ENCODE measurements around the gene PDGFB. TPM values are rescaled to one million over a fixed set of nuclear protein-coding genes. Genes with fewer than 3 reads are reported as not detected.

The PDGFB gene
- total RNA-seq, 2 experiments from 2014 or later: 11.7 to 13.3 TPM

DNA sequence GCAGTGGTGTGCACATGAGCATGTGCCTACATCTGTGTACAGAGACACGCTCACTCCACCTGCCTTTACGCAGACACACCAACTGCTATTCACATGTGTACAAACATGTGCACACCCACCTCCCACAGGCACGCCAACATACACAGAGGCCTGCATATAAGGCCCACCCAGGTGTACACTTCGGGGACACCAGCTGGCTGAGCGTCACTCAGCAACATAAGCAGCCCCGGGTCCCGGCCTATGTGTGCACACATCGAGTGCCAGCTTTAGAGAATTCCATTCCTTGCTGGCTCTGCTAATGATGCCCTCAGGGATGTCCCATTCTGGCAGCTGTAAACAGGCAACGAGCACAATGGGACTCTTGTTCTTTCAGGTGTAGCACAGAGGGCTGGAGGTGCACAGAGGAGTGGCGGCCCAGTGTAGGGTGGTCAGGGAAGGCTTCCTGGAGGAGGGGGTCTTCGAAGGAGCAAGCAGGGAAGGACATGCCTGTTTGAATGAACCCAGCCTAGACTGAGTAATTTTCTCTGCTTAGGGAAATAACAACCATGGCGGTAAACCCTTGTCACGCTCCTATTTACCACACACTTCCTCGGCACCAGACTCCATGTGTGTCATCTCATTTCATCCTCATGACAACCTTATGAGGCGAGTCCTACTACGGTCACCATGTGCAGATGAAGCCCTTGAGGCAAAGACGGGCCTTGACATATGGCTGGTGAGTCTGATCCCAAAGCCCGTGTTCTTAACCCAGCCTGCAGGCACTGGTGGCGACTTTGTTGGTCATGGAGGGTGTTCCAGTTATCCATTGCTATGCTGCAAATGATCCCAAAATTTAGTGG lies 39.6 kb upstream of the PDGFB start:
- peaks cover 8% of the 10 kb centered on the region for H3K9me3 Mint-ChIP-seq
- CTCF ChIA-PET: no interaction called here
- H3K36me3 Mint-ChIP-seq: peaks cover 3% of the 10 kb centered on the region
- peaks cover 3% of the 10 kb centered on the region for H3K4me1 Mint-ChIP-seq (ENCODE audit: low read depth)
- intact Hi-C loops (cut with micrococcal nuclease): no loop called here
- no peak for DNase-seq
- POLR2A ChIA-PET: no interaction called here
- peaks cover 2% of the 10 kb centered on the region for H3K27me3 Mint-ChIP-seq
- H3K4me3 Mint-ChIP-seq: no peak overlapping the region
- no peak overlapping the region for H3K27ac Mint-ChIP-seq

DNA sequence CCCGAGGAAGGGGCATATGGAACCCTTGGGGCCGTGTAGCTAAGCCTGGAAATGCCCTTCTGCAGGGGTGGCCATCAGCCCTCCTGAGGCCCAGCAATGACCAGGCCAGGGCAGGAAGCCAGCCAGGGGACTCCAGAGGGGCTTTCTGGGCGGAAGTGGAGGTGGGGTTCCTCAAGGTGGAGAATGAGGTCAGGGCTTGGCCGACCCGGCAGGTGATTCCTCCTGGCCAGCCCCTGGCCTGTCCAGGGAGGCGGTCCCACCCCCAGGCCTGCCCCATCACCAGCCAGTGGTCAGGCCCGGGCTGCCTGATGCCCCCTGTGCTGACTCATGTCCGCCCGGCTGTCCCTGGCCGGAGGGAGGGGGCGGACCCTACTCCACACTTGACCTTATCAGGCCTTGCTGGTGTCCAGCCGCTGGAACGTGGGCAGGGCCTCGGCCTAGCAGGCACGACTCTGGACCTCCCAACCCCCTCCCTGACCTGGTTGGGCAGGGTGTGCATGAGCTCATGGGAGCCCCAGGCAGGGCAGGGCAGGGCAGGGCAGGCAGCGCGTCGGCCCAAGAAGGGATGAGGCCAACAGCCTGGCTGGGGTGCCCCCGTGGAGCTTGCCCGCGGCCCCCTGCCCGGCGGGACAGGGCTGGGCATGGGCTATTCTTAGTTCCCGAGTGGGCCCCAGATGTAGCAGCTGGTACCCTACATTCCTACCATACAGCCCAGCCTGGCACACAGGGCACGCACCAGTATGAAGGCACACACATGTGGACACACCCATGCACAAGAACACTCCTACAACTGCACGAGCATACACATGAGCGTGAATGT lies 38.8 kb upstream of the PDGFB start:
- peaks cover 8% of the 10 kb centered on the region for H3K9me3 Mint-ChIP-seq
- no peak for DNase-seq
- H3K27ac Mint-ChIP-seq: no peak overlapping the region
- peaks cover 4% of the 10 kb centered on the region for H3K27me3 Mint-ChIP-seq
- CTCF ChIA-PET: interaction anchor here (1.2 kb wide), 1 partner anchor 113 kb away, joined by 3 read pairs; no protein-coding TSS in a partner anchor
- no peak overlapping the region for H3K4me3 Mint-ChIP-seq
- POLR2A ChIA-PET: no interaction called here
- intact Hi-C loops (cut with micrococcal nuclease): no loop called here
- peaks cover 3% of the 10 kb centered on the region for H3K36me3 Mint-ChIP-seq
- H3K4me1 Mint-ChIP-seq (ENCODE audit: low read depth): peaks cover 3% of the 10 kb centered on the region

- intact Hi-C loops (cut with micrococcal nuclease): no loop called here
- no peak overlapping the region for H3K4me3 Mint-ChIP-seq
- peaks cover 3% of the 10 kb centered on the region for H3K4me1 Mint-ChIP-seq (ENCODE audit: low read depth)
- CTCF ChIA-PET: interaction anchor here (1.2 kb wide), 1 partner anchor 112 kb away, joined by 3 read pairs; no protein-coding TSS in a partner anchor
- POLR2A ChIA-PET: no interaction called here
- peak; percentile 24 for DNase-seq
- H3K9me3 Mint-ChIP-seq: peaks cover 8% of the 10 kb centered on the region
- peaks cover 3% of the 10 kb centered on the region for H3K36me3 Mint-ChIP-seq
- H3K27me3 Mint-ChIP-seq: peaks cover 4% of the 10 kb centered on the region
- no peak overlapping the region for H3K27ac Mint-ChIP-seq
Observed at GRCh38 chr22:39282645-39283321, 38.0 kb upstream of the PDGFB start.

GRCh38 chr22:39281126-39281525 lies 36.3 kb upstream of the PDGFB start:
- Mint-ChIP-seq H3K9me3 (peaks cover 13% of the 10 kb centered on the region), H3K27ac (no peak overlapping the region), H3K27me3 (peaks cover 8% of the 10 kb centered on the region), H3K4me1 (ENCODE audit: low read depth) (no peaks in the 10 kb centered on the region), H3K36me3 (peaks cover 3% of the 10 kb centered on the region), H3K4me3 (no peak overlapping the region)
- ChIA-PET POLR2A (no interaction called here), CTCF (no interaction called here)
- intact Hi-C loops (cut with micrococcal nuclease): no loop called here
- no peak for DNase-seq

DNA sequence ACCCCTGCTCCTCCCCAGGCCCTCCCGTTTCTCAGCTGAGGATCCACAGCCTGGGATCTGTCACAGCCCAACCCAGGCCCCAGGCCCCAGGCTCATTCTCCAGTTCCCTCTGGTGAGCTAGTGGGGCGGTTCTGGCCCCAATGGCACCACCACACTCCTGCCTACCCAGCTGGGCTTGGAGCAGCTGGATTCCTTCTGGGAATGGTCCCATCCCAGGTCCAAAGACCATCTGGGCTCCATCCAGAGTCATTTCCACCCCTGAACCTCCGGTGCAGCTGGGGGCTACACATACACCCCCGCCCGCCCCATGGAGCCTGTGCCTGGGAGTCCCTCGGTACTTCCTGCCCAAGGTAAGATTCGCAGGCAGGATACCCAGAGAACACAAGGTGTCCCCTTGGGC lies 35.5 kb upstream of the PDGFB start:
- H3K27me3 Mint-ChIP-seq: peaks cover 9% of the 10 kb centered on the region
- CTCF ChIA-PET: interaction anchor here (0.6 kb wide), 1 partner anchor 69 kb away, joined by 3 read pairs; no protein-coding TSS in a partner anchor

GRCh38 chr22:39279170-39279850 lies 34.5 kb upstream of the PDGFB start:
- CTCF ChIA-PET: interaction anchor here (0.6 to 1.6 kb wide), 3 partner anchors 27 to 108 kb away, joined by 3 to 5 read pairs (median 5); no protein-coding TSS in a partner anchor
- Mint-ChIP-seq H3K27ac (no peak overlapping the region), H3K4me3 (no peak overlapping the region), H3K36me3 (no peaks in the 10 kb centered on the region), H3K4me1 (ENCODE audit: low read depth) (no peaks in the 10 kb centered on the region), H3K9me3 (peaks cover 5% of the 10 kb centered on the region), H3K27me3 (peaks cover 9% of the 10 kb centered on the region)
- POLR2A ChIA-PET: no interaction called here
- intact Hi-C loops (cut with micrococcal nuclease): no loop called here
- DNase-seq: no peak

More for the DNA sequence above, 35.5 kb upstream of the PDGFB start:
- Mint-ChIP-seq H3K4me3 (no peak overlapping the region), H3K36me3 (no peaks in the 10 kb centered on the region), H3K9me3 (peaks cover 12% of the 10 kb centered on the region), H3K27ac (no peak overlapping the region), H3K4me1 (ENCODE audit: low read depth) (no peaks in the 10 kb centered on the region)
- intact Hi-C loops (cut with micrococcal nuclease): no loop called here
- POLR2A ChIA-PET: no interaction called here
- no peak for DNase-seq

DNA sequence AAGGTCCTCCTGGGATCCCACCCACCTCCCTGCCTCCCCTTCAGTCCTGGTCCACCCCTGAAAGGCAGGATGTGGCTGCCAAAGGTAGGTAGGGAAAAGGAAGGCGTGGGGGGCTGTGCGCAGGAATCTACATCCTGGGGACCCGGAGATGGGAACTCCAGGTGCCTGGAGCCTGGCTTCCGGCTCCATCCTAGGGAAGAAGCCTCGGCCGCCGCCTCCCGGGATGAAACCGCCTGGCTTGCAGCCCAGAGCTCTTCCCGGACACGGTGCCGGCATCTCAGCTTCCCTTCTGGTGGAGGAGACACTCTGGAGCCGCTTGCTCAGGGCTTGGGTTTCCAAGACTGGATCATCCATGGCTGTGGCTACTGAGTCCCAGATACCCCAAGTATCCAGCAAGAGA lies 33.3 kb upstream of the PDGFB start:
- H3K36me3 Mint-ChIP-seq: no peaks in the 10 kb centered on the region
- CTCF ChIA-PET: interaction anchor here (1.3 to 1.6 kb wide), 2 partner anchors 29 to 107 kb away, joined by 5 read pairs; no protein-coding TSS in a partner anchor
- H3K4me1 Mint-ChIP-seq (ENCODE audit: low read depth): no peaks in the 10 kb centered on the region
- peaks cover 5% of the 10 kb centered on the region for H3K9me3 Mint-ChIP-seq
- intact Hi-C loops (cut with micrococcal nuclease): no loop called here
- DNase-seq: no peak
- H3K27ac Mint-ChIP-seq: no peak overlapping the region
- H3K27me3 Mint-ChIP-seq: peaks cover 9% of the 10 kb centered on the region
- no peak overlapping the region for H3K4me3 Mint-ChIP-seq
- POLR2A ChIA-PET: no interaction called here

DNA sequence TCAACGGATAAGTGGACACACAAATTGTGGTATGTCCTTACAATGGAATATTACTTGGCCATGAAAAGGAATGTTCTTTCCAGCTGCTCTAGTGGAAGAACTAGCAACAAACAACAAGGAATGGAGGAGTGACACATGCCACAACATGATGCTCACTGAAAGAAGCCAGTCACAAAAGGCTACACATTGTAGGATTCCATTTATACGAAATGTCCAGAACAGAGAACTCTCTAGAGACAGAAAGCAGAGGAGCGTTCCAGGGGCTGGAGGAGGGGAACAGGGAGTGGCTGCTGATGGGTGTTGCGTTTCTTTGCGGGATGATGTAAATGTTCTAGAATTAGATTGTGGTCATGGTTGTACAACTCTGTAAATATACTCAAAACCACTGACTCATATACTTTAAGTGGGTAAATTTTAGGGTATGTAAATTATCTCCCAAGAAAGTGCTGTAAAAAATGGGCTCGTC lies 32.4 kb upstream of the PDGFB start:
- ChIA-PET CTCF (interaction anchor here (1.3 kb wide), 1 partner anchor 106 kb away, joined by 3 read pairs; no protein-coding TSS in a partner anchor), POLR2A (no interaction called here)
- Mint-ChIP-seq H3K27me3 (peaks cover 9% of the 10 kb centered on the region), H3K27ac (no peak overlapping the region), H3K9me3 (peaks cover 5% of the 10 kb centered on the region), H3K4me1 (ENCODE audit: low read depth) (no peaks in the 10 kb centered on the region), H3K36me3 (no peaks in the 10 kb centered on the region), H3K4me3 (no peak overlapping the region)
- intact Hi-C loops (cut with micrococcal nuclease): no loop called here
- no peak for DNase-seq

- Mint-ChIP-seq H3K4me3 (no peak overlapping the region), H3K36me3 (no peaks in the 10 kb centered on the region), H3K9me3 (peaks cover 5% of the 10 kb centered on the region), H3K27ac (no peak overlapping the region), H3K27me3 (peaks cover 9% of the 10 kb centered on the region), H3K4me1 (ENCODE audit: low read depth) (no peaks in the 10 kb centered on the region)
- CTCF ChIA-PET: interaction anchor here (1.3 kb wide), 1 partner anchor 105 kb away, joined by 3 read pairs; no protein-coding TSS in a partner anchor
- POLR2A ChIA-PET: no interaction called here
- intact Hi-C loops (cut with micrococcal nuclease): no loop called here
- no peak for DNase-seq
Observed at GRCh38 chr22:39276440-39277141, 31.8 kb upstream of the PDGFB start.

- no peak overlapping the region for H3K4me3 Mint-ChIP-seq
- H3K27ac Mint-ChIP-seq: no peak overlapping the region
- no peaks in the 10 kb centered on the region for H3K4me1 Mint-ChIP-seq (ENCODE audit: low read depth)
- CTCF ChIA-PET: interaction anchor here (1.3 kb wide), 1 partner anchor 105 kb away, joined by 3 read pairs; no protein-coding TSS in a partner anchor
- peaks cover 9% of the 10 kb centered on the region for H3K27me3 Mint-ChIP-seq
- intact Hi-C loops (cut with micrococcal nuclease): no loop called here
- H3K36me3 Mint-ChIP-seq: no peaks in the 10 kb centered on the region
- POLR2A ChIA-PET: no interaction called here
- peaks cover 5% of the 10 kb centered on the region for H3K9me3 Mint-ChIP-seq
- DNase-seq: no peak
Observed at GRCh38 chr22:39275814-39276439, 31.1 kb upstream of the PDGFB start.

All from activated CD4-positive, alpha-beta memory T cell treated with anti-CD3 and anti-CD28 coated beads for 36 hours (primary cell).